IMR-90 (cell line): ENCODE data around the gene LCTL. TPM values are rescaled to one million over a fixed set of nuclear protein-coding genes. Genes with fewer than 3 reads are reported as not detected.
"Not testable (repeated sequence)": the region's sequence is repeated elsewhere in the genome, so short reads cannot be mapped to it uniquely, and the experiment has no call there.

Experiments used
- ATAC-seq: fragments of 200-7000 bp; cut with Tn5 transposase; 2 replicates; pipeline ENCODE4 v1.9.1; 2020; ENCODE audit warnings: low read depth, mild to moderate bottlenecking, moderate library complexity
- BruUV-seq: library from RNA; stranded (reverse); fragments of 400-500 nt; replicated peaks from 2 replicates; lab custom pipeline; 2021; lab: Mats Ljungman, UMichigan
- CTCF ChIA-PET: fragments of 300-600 bp; formaldehyde crosslinking; extraction: SDS; loops from one replicate; lab custom pipeline; 2021; ENCODE audit warnings: antibody characterized with exemption; lab: Yijun Ruan, JAX
- POLR2A ChIA-PET: fragments of 300-600 bp; sonication (Branson Sonifier 250); formaldehyde crosslinking; loops from one replicate; lab custom pipeline; 2022; ENCODE audit warnings: antibody characterized with exemption; ENCODE audit not compliant: unreplicated experiment; lab: Charles Lee
- DNase-seq: peaks from one replicate; pipeline ENCODE4 v3.0.0; 2013
- H2AFZ ChIP-seq: replicated peaks from 2 replicates; pipeline ENCODE3; 2013; ENCODE audit warnings: low read length, mild to moderate bottlenecking; ENCODE audit not compliant: poor library complexity
- H2AK5ac ChIP-seq: 2 replicates; pipeline ENCODE4 v1.6.1; 2013; ENCODE audit warnings: low read depth, low read length, inconsistent platforms
- H2AK9ac ChIP-seq: replicated peaks from 2 replicates; pipeline ENCODE3; 2013; ENCODE audit warnings: mild to moderate bottlenecking, low read depth, low read length, moderate library complexity; ENCODE audit not compliant: poor library complexity
- H2BK120ac ChIP-seq: 2 replicates; pipeline ENCODE4 v1.6.1; 2013; ENCODE audit warnings: low read depth, low read length, inconsistent platforms
- H2BK15ac ChIP-seq: 3 replicates; pipeline ENCODE4 v1.6.1; 2013; ENCODE audit warnings: low read depth, low read length, inconsistent platforms
- H2BK20ac ChIP-seq: 2 replicates; pipeline ENCODE4 v1.6.1; 2013; ENCODE audit warnings: low read depth, mild to moderate bottlenecking, inconsistent platforms, low read length, moderate library complexity
- H2BK5ac ChIP-seq: 2 replicates; pipeline ENCODE4 v1.6.1; 2013; ENCODE audit warnings: mild to moderate bottlenecking, low read depth, low read length, inconsistent platforms; ENCODE audit not compliant: poor library complexity, severe bottlenecking
- H3K14ac ChIP-seq: replicated peaks from 2 replicates; pipeline ENCODE4 v1.6.1; 2013; ENCODE audit warnings: low read depth, low read length, inconsistent platforms
- H3K18ac ChIP-seq: 2 replicates; pipeline ENCODE4 v1.6.1; 2013; ENCODE audit warnings: low read depth, low read length, control low read depth
- H3K23ac ChIP-seq: 2 replicates; pipeline ENCODE4 v1.6.1; 2013; ENCODE audit warnings: low read depth, low read length, inconsistent platforms
- H3K27ac ChIP-seq: 2 replicates; pipeline ENCODE4 v1.5.1; 2013; ENCODE audit warnings: mild to moderate bottlenecking, control low read depth, low read length; ENCODE audit not compliant: insufficient read depth
- H3K27me3 ChIP-seq: 2 replicates; pipeline ENCODE4 v1.6.1; 2013; ENCODE audit warnings: low read length; ENCODE audit not compliant: control insufficient read depth, insufficient read depth
- H3K36me3 ChIP-seq: 2 replicates; pipeline ENCODE4 v1.6.1; 2013; ENCODE audit warnings: low read length, mixed read lengths; ENCODE audit not compliant: control insufficient read depth, insufficient read depth
- H3K4ac ChIP-seq: 2 replicates; pipeline ENCODE4 v1.6.1; 2013; ENCODE audit warnings: low read depth, low read length, inconsistent platforms
- H3K4me1 ChIP-seq: 2 replicates; pipeline ENCODE4 v1.6.1; 2013; ENCODE audit warnings: low read length, mixed read lengths; ENCODE audit not compliant: control insufficient read depth, insufficient read depth
- H3K4me2 ChIP-seq: 2 replicates; pipeline ENCODE4 v1.6.1; 2013; ENCODE audit warnings: low read depth, mild to moderate bottlenecking, control low read depth, low read length, moderate library complexity
- H3K4me3 ChIP-seq: 2 replicates; pipeline ENCODE4 v1.5.1; 2013; ENCODE audit warnings: low read depth, mild to moderate bottlenecking, control low read depth, low read length, moderate library complexity; ENCODE audit not compliant: insufficient read depth
- H3K56ac ChIP-seq: 2 replicates; pipeline ENCODE4 v1.6.1; 2013; ENCODE audit warnings: low read length, inconsistent platforms; ENCODE audit not compliant: insufficient read depth; ENCODE audit errors: extremely low read depth
- H3K79me1 ChIP-seq, 2 experiments: 2 replicates each; pipeline ENCODE4 v1.6.1; 2013; ENCODE audit warnings: low read length in 2 of 2, inconsistent platforms in 1 of 2, low read depth in 1 of 2
- H3K9ac ChIP-seq: 2 replicates; pipeline ENCODE4 v1.6.1; 2013; ENCODE audit warnings: low read depth, low read length, control low read depth
- H3K9me1 ChIP-seq: 2 replicates; pipeline ENCODE4 v1.6.1; 2013; ENCODE audit warnings: low read length, inconsistent platforms; ENCODE audit not compliant: insufficient read depth
- H3K9me3 ChIP-seq: 2 replicates; pipeline ENCODE4 v1.6.1; 2013; ENCODE audit warnings: low read length; ENCODE audit not compliant: control insufficient read depth, insufficient read depth
- H4K20me1 ChIP-seq: 2 replicates; pipeline ENCODE4 v1.6.1; 2013; ENCODE audit warnings: low read length, inconsistent platforms; ENCODE audit not compliant: insufficient read depth
- H4K5ac ChIP-seq: 2 replicates; pipeline ENCODE4 v1.6.1; 2013; ENCODE audit warnings: mild to moderate bottlenecking, low read depth, low read length, control low read depth
- H4K8ac ChIP-seq, 2 experiments: 2 replicates each; pipeline ENCODE4 v1.6.1; 2013; ENCODE audit warnings: low read depth in 2 of 2, low read length in 2 of 2, control low read depth in 1 of 2, inconsistent platforms in 1 of 2
- H4K91ac ChIP-seq: 2 replicates; pipeline ENCODE4 v1.6.1; 2013; ENCODE audit warnings: low read depth, low read length, inconsistent platforms; ENCODE audit not compliant: insufficient read depth
- WGBS, 2 experiments: methylation state at CpG; one replicate each; pipeline versions ENCODE4 v1.1.5 to v1.1.7; 2013; ENCODE audit warnings: missing lambda C conversion rate in 2 of 2; ENCODE audit not compliant: insufficient read length in 1 of 2; ENCODE audit errors: extremely low coverage in 2 of 2; 5-methylcytosine and 5-hydroxymethylcytosine counted together
- dilution Hi-C: fragments of 300-500 bp; cut with HindIII; formaldehyde crosslinking; loops from one replicate; pipeline ENCODE4 v1.14.3; 2018; ENCODE audit warnings: low sequenced_read_pairs; ENCODE audit not compliant: unreplicated experiment
- in situ Hi-C: fragments of 300-500 bp; cut with MboI; formaldehyde crosslinking; loops from 3 replicates; pipeline ENCODE4 v1.14.3; 2019; ENCODE audit warnings: low sequenced_read_pairs, inconsistent platforms, mixed read lengths
- intact Hi-C: fragments of 100-400 bp; cut with micrococcal nuclease; formaldehyde crosslinking; loops from 2 replicates; pipeline ENCODE4 v1.10.0; 2022
- polyA plus RNA-seq, 3 experiments: library from polyadenylated mRNA; depleted of rRNA; stranded (reverse); fragments of >200 nt; gene quantifications; 2 replicates each; pipeline ENCODE4 v1.2.3, GENCODE V29; 2012; ENCODE audit warnings: low replicate concordance in 1 of 3
- total RNA-seq: library from RNA; depleted of rRNA; stranded (reverse); fragments of >200 nt; gene quantifications from 2 replicates; pipeline ENCODE4 v1.2.3, GENCODE V29; 2012

Gene LCTL
- total and polyA plus RNA-seq, 2 of the 4 experiments (the other 2 are of a cell fraction), result 10.3 to 10.4 TPM

DNA sequence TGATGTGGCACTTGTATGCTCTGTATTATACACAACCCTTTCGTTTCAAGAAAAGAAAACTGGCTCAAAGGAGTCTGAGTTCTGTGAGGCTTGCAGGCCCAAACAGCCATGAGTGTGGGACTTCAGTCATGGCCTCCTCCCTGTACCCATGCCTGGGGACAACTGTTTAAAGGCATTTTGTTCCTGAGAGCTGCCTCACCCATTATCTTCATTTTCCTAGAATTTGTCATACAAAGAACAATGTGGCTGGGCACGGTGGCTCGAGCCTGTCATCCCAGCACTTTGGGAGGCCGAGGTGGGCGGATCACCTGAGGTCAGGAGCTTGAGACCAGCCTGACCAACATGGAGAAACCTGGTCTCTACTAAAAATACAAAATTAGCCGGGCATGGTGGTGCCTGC lies 23.6 kb upstream of the LCTL start:
- H2BK5ac ChIP-seq, H2AFZ ChIP-seq, H3K36me3 ChIP-seq, H4K8ac ChIP-seq, intact Hi-C loops, H2BK20ac ChIP-seq, dilution Hi-C loops, H2AK5ac ChIP-seq, H3K56ac ChIP-seq, H3K23ac ChIP-seq, POLR2A ChIA-PET, H3K79me1 ChIP-seq, DNase-seq, H2BK15ac ChIP-seq, H3K9ac ChIP-seq, CTCF ChIA-PET, H3K9me1 ChIP-seq, H3K4me2 ChIP-seq, H2AK9ac ChIP-seq, H3K4me1 ChIP-seq, ATAC-seq, in situ Hi-C loops, H3K18ac ChIP-seq, H4K91ac ChIP-seq, H2BK120ac ChIP-seq, H3K9me3 ChIP-seq, H4K5ac ChIP-seq, BruUV-seq, H3K4ac ChIP-seq, H3K14ac ChIP-seq, H3K27ac ChIP-seq, H3K4me3 ChIP-seq, H4K20me1 ChIP-seq: not testable (repeated sequence)
- 100% methylated on average over 2 of the region's 6 CpGs; no CpG with 5 or more reads in 1 of the 2 experiments for WGBS, 2 experiments
- H3K27me3 ChIP-seq, result peaks cover 32% of the 10 kb centered on the region
